Gastrocnemius medialis (tissue), 4 donors: ENCODE measurements around the gene TOMM6. TPM values are rescaled to one million over a fixed set of nuclear protein-coding genes. Genes with fewer than 3 reads are reported as not detected.

Source experiments
- ATAC-seq, 2 donors: fragments of 150-250 bp; one replicate each; pipeline ENCODE4 v1.9.1; 2016
- DNase-seq, 2 donors: peaks; one replicate each; pipeline ENCODE4 v3.0.0-alpha.2; 2019
- H3K27ac ChIP-seq, 4 donors: fragments of 200-600 bp; sonication (generic); 1 replicate in 1 of 4; 2 replicates in 3 of 4; pipeline ENCODE4 v1.5.1; 2016 to 2018; ENCODE audit warnings: mild to moderate bottlenecking in 2 of 4, moderate library complexity in 1 of 4
- H3K27me3 ChIP-seq, 3 donors: fragments of 200-600 bp; sonication (generic) in 2 of 3; 1 replicate in 1 of 3; 2 replicates in 2 of 3; pipeline versions ENCODE4 v1.5.1 to v1.6.0; 2016 to 2019; ENCODE audit warnings: mild to moderate bottlenecking in 1 of 3, moderate library complexity in 1 of 3
- H3K36me3 ChIP-seq, 2 donors: fragments of 200-600 bp; sonication (generic) in 1 of 2; one replicate each; pipeline ENCODE4 v1.5.1; 2017 to 2018
- H3K4me1 ChIP-seq, 2 donors: fragments of 200-600 bp; sonication (generic) in 1 of 2; one replicate each; pipeline ENCODE4 v1.5.1; 2016 to 2017; ENCODE audit warnings: mild to moderate bottlenecking in 2 of 2
- H3K4me3 ChIP-seq, 4 donors: fragments of 200-600 bp; sonication (generic) in 3 of 4; 1 replicate in 1 of 4; 2 replicates in 3 of 4; pipeline ENCODE4 v1.5.1; 2016 to 2019; ENCODE audit warnings: mild to moderate bottlenecking in 2 of 4
- H3K9me3 ChIP-seq, 3 donors: fragments of 200-600 bp; sonication (generic) in 2 of 3; 1 replicate in 1 of 3; 2 replicates in 2 of 3; pipeline ENCODE4 v1.5.1; 2016 to 2019
- CTCF ChIP-seq, 5 experiments: fragments of 450-650 bp in 3 of 5; fragments of 200-600 bp in 2 of 5; sonication (generic) in 2 of 5; IDR thresholded peaks in 4 of 5; conservative IDR thresholded peaks in 1 of 5; 1 replicate in 4 of 5; 2 replicates in 1 of 5; pipeline ENCODE4 v1.5.1; 2016 to 2019; ENCODE audit warnings: antibody characterized with exemption in 5 of 5, mild to moderate bottlenecking in 3 of 5, moderate library complexity in 3 of 5
- POLR2A ChIP-seq, 2 donors: fragments of 450-650 bp; IDR thresholded peaks; one replicate each; pipeline ENCODE4 v1.6.1; 2017; ENCODE audit warnings: antibody characterized with exemption in 2 of 2, mild to moderate bottlenecking in 2 of 2, moderate library complexity in 2 of 2
- in situ Hi-C, 4 donors: fragments of 200-750 bp; cut with MboI; loops; one replicate each; pipeline versions ENCODE4 v1.15.0 to v1.8.0; 2017; ENCODE audit warnings: low sequenced_read_pairs in 4 of 4
- intact Hi-C: fragments of 100-400 bp; cut with DNase I; formaldehyde crosslinking; loops from one replicate; pipeline ENCODE4 v1.15.1; 2023; ENCODE audit warnings: low total_unique reads
- total RNA-seq, 4 donors: library from RNA; depleted of rRNA; stranded (reverse); fragments of >200 nt; gene quantifications; one replicate each; pipeline versions ENCODE4 v1.1.0 to v1.2.3, GENCODE V29; 2016

Gene TOMM6
- total RNA-seq, 4 donors from 2014 or later, result 152 to 186 (median 166) TPM

DNA sequence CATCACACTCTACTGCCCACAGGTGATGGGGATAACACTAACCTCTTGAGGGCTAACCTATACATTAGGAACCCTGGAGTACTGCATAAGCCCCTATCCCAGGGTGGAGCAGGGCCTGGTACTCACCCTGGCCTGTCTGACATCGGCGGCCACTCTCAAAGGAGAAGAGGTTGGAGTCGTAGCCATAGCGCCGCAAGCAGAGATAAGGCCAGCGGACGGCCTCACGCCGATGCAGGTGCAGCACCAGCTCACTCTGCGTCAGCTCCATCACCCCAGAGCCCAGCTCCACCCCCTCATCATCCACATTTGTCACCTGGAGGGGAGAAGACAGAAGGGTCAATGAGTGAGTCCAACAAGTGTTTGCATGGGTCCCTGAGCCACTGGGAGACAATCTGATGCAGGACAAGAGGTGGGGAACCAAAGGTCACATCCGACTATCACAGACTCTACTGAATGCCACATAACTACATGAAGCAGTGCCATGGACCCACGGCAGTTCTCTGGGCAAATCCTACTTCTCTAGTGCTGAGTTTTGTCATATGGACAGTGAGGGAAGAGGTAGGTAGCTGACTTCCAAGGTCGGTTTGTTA, 12.1 kb upstream of the TOMM6 start:
- in situ Hi-C loops, result loop anchor here in 2 of 4 donors (10.0 kb wide), 2 partner anchors 171 to 181 kb away; no protein-coding TSS in a partner anchor
- H3K27ac ChIP-seq, result no peak overlapping the region
- DNase-seq (no peak), ATAC-seq (no peak)
- H3K36me3 ChIP-seq, result peaks cover 0 to 64% of the 10 kb centered on the region in 2 donors
- H3K4me3 ChIP-seq, result no peak overlapping the region
- H3K9me3 ChIP-seq, result no peaks in the 10 kb centered on the region
- TF ChIP-seq POLR2A (IDR thresholded peaks at IDR 0.05) (no peak), CTCF (IDR thresholded peaks at IDR 0.05 in 4 of 5, conservative IDR thresholded peaks at IDR 0.05 in 1 of 5) (no peak)
- intact Hi-C loops, result loop anchor here (5.0 to 10.0 kb wide), 4 partner anchors 93 to 411 kb away; partner anchors contain the start of gene FOXP4
- H3K4me1 ChIP-seq, result peaks cover 6 to 12% of the 10 kb centered on the region in 2 donors
- no peaks in the 10 kb centered on the region for H3K27me3 ChIP-seq

- Histone ChIP-seq H3K4me3 (no peak overlapping the region), H3K36me3 (peaks cover 0 to 44% of the 10 kb centered on the region in 2 donors), H3K27ac (no peak overlapping the region), H3K27me3 (no peaks in the 10 kb centered on the region), H3K9me3 (no peaks in the 10 kb centered on the region), H3K4me1 (peaks cover 19 to 24% of the 10 kb centered on the region in 2 donors)
- TF ChIP-seq CTCF (IDR thresholded peaks at IDR 0.05 in 4 of 5, conservative IDR thresholded peaks at IDR 0.05 in 1 of 5) (no peak), POLR2A (IDR thresholded peaks at IDR 0.05) (no peak)
- DNase-seq (no peak), ATAC-seq (no peak)
- intact Hi-C loops, result loop anchor here (5.0 to 10.0 kb wide), 4 partner anchors 95 to 413 kb away; partner anchors contain the start of gene FOXP4
- in situ Hi-C loops, result loop anchor here in 2 of 4 donors (10.0 kb wide), 2 partner anchors 173 to 183 kb away; no protein-coding TSS in a partner anchor
Measured at GRCh38 chr6:41777551-41778285, 9.8 kb upstream of the TOMM6 start.

- ATAC-seq (no peak), DNase-seq (no peak)
- in situ Hi-C loops, result loop anchor here in 2 of 4 donors (10.0 kb wide), 2 partner anchors 174 to 184 kb away; no protein-coding TSS in a partner anchor
- intact Hi-C loops, result loop anchor here (1.0 to 10.0 kb wide), 5 partner anchors 44 to 414 kb away; partner anchors contain the start of genes FOXP4 and TFEB
- no peaks in the 10 kb centered on the region for H3K27me3 ChIP-seq
- TF ChIP-seq CTCF (IDR thresholded peaks at IDR 0.05 in 4 of 5, conservative IDR thresholded peaks at IDR 0.05 in 1 of 5) (no peak), POLR2A (IDR thresholded peaks at IDR 0.05) (no peak)
- H3K4me1 ChIP-seq, result peaks cover 19 to 24% of the 10 kb centered on the region in 2 donors
- no peaks in the 10 kb centered on the region for H3K9me3 ChIP-seq
- H3K27ac ChIP-seq, result peak overlapping the region in 3 of 4 donors; percentile 56 to 90 (median 64)
- peak overlapping the region; percentile 59 to 91 (median 62) for H3K4me3 ChIP-seq
- H3K36me3 ChIP-seq, result peaks cover 0 to 35% of the 10 kb centered on the region in 2 donors
Measured at GRCh38 chr6:41778895-41779294, 8.6 kb upstream of the TOMM6 start.

DNA sequence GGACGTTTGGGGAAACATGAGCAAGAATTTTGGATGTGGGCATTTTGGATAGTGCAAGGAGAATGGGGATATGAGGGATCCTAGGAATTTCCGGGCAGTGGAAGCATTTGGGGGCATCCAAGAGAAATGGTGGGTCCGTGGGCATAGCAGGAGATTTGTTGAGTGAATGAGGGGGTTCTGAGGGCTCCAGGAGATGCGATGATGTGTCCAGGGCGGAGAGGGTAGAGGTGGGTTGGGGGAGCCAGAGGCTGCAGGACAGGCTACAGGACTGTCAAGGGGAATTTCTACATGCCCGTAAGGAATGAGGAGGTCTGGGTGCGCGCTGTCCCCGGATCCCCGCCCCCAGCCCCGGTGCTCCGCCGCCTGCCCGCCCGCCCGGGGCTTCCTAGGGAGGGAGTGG, 8.2 kb upstream of the TOMM6 start:
- DNase-seq, result no peak
- intact Hi-C loops, result loop anchor here (1.0 to 10.0 kb wide), 5 partner anchors 44 to 415 kb away; partner anchors contain the start of genes FOXP4 and TFEB

More for the DNA sequence above, 8.2 kb upstream of the TOMM6 start:
- Histone ChIP-seq H3K36me3 (peaks cover 0 to 31% of the 10 kb centered on the region in 2 donors), H3K9me3 (no peaks in the 10 kb centered on the region), H3K4me1 (peaks cover 19 to 24% of the 10 kb centered on the region in 2 donors), H3K4me3 (peak overlapping the region; percentile 59 to 91 (median 62)), H3K27me3 (no peaks in the 10 kb centered on the region), H3K27ac (peak overlapping the region; percentile 48 to 90 (median 60))
- in situ Hi-C loops, result loop anchor here in 2 of 4 donors (10.0 kb wide), 2 partner anchors 175 to 185 kb away; no protein-coding TSS in a partner anchor
- ATAC-seq, result peak; percentile 1 to 17
- TF ChIP-seq CTCF (IDR thresholded peaks at IDR 0.05 in 4 of 5, conservative IDR thresholded peaks at IDR 0.05 in 1 of 5), result no peak
- no peak for TF ChIP-seq POLR2A (IDR thresholded peaks at IDR 0.05)
